GM21367 (cell line): ENCODE results near the gene STK31.
"Not testable (repeated sequence)": the region's sequence is repeated elsewhere in the genome, so short reads cannot be mapped to it uniquely, and the experiment has no call there.

Experiments
- ATAC-seq: cut with Tn5 transposase; IDR thresholded peaks from one replicate; pipeline ENCODE4 v1.9.1; 2021; ENCODE audit not compliant: unreplicated experiment

Gene STK31

DNA sequence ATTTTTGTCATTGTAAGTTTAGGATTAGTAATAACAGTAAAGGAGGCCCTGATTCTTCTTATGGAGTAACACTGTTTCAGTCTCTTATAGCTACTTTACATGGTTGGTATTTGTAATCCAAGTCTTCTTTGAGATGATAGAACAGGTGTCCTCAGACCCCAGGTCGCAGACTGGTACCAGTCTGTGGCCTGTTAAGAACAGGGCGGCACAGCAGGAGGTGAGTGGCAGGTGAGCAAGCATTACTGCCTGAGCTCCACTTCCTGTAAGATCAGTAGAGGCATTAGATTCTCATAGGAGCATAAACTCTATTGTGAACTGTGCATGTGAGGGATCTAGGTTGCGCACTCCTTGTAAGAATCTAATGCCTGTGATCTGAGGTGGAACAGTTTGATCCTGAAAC lies 77.3 kb downstream of the STK31 start:
- ATAC-seq, result no peak

DNA sequence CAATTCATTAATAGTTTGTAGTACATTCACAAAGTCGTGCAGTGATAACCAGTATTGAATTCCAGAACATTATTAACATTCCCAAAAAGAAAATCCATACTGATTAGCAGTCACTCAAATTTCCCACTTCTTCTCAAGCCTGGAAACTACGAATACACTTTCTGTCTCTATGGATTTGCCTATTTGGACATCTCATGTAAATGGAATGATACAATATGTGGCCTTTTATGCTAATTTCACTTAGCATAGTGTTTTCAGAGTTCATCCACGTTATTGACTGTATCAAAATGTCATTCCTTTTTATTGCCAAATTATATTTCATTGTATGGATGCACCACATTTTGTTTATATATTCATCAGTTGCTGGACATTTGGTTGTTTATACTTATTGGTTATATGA lies 78.8 kb downstream of the STK31 start:
- ATAC-seq, result no peak

DNA sequence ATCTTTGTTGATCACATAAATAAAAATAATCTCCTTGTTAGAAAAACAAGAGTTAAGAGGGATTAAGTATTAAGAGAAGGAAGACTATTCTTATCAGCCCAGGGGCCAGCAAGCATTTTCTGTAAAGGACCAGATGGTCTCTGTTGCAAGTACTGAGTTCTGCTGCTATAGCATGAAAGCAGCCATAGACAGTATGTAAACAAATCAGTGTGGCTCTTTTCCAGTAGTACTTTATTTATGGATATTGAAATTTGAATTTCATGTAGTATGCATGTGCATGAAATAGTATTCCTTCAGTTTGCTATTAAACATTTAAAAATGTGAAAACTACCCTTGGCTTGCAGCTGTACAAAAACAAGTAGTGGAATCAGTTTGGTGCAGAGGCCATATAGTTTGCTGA lies 81.7 kb downstream of the STK31 start:
- ATAC-seq, result no peak

DNA sequence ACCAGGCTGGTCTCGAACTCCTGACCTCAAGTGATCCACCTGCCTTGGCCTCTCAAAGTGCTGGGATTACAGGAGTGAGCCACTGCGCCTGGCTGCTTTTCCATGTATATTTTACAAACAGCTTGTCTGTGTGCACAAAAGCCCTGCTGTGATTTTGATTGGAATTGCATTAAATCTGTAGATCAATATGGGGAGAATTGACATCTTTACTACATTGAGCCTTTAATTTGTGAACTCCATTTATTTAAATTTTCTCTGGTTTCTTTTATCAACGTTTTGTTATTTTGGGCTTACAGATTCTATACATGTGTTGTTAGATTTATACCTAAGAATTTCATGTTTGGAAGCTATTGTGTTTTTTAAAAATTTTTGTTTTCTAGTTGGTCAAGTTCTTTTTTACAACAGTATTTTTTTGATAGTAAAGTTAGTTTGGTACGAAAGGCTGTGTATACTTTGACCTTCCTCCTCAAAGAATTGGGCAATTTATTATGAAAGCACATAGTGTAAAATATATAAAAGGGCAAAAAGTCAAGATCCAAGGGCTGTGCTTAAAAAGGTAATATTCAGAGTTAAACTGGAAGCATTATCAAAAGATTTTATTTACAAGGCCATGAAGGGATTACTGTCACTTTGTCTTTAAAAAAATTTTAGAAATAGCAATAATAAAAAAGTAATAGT lies 92.8 kb downstream of the STK31 start:
- no peak for ATAC-seq

DNA sequence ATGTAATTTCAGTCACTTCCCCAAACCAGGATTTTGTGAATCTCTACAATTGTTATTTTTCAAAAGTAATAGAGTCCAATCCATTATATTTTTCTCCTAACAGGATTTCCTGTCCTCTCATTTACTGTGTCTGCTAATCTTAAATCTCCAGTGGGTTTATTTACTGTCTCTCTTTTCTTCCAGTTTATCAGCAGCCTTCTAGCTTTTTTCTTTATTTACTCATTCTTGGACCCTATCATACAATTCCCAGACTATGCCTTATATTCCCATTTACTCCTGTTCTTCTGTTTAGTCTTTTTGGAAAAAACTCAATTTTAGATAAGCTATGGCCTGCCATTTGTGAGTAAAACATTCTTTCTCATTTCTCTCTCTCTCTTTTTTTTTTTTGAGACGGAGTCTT lies 94.7 kb downstream of the STK31 start:
- no peak for ATAC-seq

DNA sequence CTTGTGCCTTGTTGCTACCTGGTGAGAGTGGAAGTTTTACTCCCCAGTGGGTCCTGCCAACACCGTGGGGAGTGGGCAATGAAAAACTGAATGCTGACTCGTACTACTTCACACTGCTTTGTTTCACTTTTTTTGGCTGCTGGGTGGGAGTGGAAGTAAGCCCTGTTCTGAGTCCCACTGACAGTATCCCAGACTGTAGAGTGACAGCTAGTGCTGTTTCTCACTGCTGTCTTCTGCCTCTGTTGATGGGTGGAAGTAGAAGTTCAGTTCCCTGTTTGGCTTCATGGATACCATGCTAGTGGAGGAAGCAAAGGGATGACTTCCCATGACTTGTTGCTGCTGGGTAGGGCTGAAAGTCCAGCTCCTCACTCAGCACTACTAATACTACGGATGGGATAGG lies 98.4 kb downstream of the STK31 start:
- ATAC-seq, result no peak

DNA sequence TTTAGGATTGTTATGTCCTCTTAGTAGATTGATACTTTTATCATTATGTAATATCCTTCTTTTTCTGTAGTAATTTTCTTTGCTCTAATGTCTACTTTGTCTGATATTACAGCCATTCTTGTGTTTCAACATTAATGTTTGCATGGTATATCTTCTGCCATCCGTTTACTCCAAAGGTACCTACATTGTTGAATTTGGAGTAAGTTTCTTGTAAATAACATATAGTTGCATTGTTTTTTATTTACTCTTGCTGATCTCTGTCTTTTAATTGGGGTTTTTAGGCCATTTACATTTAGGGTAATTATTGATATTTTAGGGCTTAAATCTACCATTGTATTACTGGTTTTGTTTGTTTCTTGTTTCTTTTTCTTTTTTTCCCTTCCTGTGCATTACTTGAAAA lies 100.1 kb downstream of the STK31 start:
- ATAC-seq, result no peak

DNA sequence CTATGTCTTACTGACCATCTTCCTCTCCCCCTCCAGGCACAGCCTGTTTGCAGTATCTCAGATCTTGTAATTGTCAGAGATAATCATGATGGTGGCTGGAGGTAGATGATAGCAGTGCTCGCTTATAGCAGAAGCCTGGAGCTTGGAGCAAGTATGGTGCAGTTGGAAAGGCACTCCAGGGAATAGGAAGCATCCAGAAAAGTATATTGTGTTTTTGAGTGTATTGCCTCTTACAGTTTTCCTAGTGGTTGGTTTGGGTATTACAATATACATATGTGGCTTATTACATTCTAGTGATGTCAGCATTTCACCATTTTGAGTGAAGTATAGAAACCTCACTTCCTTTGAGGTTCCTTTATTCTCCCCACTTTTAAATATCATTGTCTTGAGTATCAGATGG lies 101.5 kb downstream of the STK31 start:
- ATAC-seq, result no peak

DNA sequence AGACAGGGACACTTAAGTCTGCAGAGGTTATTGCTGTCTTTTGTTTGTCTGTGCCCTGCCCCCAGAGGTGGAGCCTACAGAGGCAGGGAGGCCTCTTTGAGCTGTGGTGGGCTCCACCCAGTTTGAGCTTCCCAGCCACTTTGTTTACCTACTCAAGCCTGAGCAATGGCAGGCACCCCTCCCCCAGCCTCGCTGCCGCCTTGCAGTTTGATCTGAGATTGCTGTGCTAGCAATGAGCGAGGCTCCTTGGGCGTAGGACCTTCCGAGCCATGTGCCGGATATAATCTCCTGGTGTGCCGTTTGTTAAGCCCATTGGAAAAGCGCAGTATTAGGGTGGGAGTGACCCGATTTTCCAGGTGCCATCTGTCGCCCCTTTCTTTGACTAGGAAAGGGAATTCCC lies 118.1 kb downstream of the STK31 start:
- not testable (repeated sequence) for ATAC-seq

DNA sequence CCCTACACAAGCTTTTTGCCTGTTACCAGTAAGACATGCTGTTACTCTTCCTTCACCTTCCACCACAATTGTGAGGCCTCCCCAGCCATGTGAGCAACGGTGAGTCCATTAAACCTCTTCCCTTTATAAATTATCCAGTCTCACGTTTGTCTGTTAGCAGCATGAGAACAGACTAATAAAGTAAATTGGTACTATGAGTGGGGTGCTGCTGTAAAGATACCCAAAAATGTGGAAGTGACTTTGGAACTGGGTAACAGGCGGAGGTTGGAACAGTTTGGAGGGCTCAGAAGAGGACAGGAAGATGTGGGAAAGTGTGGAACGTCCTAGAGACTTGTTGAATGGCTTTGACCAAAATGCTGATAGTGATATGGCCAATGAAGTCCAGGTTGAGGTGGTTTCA lies 122.7 kb downstream of the STK31 start:
- not testable (repeated sequence) for ATAC-seq

DNA sequence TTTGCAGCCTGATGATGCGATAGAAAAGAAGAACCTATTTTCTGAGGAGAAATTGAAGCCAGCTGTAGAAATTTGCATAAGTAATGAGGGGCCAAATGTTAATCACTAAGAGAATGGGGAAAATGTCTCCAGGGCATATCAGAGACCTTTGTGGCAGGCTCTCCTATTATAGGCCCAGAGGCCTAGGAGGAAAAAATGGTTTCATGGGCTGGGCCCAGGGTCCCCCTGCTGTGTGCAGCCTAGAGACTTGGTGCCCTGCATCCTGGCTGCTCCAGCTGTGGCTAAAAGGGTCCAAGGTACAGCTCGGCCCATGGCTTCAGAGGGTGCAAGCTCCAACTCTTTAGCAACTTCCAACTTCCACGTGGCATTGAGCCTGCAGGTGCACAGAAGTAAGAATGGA lies 123.4 kb downstream of the STK31 start:
- no peak for ATAC-seq

DNA sequence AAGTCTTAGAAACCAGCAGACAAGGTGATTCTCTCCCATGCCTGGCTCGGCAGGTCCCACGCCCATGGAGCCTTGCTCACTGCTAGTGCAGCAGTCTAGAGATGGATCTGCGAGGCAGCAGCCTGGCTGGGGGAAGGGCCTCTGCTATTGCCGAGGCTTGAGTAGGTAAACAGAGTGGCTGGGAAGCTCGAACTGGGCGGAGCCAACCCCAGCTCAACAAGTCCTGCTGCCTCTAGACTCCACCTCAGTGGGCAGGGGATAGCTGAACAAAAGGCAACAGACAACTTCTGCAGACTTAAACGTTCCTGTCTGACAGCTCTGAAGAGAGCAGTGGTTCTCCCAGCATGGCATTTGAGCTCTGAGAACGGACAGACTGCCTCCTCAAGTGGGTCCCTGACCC lies 134.8 kb downstream of the STK31 start:
- not testable (repeated sequence) for ATAC-seq

DNA sequence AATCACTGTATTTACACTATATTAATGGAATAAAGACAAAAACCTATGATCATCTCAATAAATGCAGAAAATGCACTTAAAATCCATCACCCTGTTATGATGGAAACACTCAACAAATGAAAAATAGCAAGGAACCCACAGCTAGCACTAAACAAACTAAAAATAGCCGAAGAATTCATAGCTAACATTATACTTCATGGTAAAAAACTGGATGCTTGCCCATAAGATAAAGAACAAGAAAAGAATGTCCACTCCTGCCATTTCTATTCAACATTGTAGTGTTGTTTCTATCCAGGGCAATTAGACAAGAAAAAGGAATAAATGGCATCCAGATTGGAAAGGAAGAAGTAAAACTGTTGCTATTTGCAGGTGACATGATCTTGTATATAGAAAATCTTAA lies 142.1 kb downstream of the STK31 start:
- ATAC-seq, result no peak

DNA sequence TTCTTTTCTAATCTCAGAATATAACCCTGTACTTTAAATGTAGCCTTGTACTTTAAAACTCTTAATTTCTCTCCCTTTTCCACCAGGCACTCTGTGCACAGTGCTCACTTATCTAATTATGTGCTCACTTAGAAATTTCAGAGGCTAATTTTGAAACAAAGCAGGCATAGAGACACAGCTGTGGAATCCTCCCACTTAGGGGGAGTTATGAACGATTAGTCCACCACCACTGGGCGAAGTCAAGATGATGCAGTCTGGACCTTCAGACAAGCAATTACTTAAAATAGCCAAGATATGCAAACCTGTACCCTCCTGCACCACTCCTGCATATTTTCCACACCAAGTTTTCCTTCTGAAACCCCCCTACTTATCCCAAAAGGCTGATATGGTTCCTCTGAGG lies 143.0 kb downstream of the STK31 start:
- ATAC-seq, result no peak

DNA sequence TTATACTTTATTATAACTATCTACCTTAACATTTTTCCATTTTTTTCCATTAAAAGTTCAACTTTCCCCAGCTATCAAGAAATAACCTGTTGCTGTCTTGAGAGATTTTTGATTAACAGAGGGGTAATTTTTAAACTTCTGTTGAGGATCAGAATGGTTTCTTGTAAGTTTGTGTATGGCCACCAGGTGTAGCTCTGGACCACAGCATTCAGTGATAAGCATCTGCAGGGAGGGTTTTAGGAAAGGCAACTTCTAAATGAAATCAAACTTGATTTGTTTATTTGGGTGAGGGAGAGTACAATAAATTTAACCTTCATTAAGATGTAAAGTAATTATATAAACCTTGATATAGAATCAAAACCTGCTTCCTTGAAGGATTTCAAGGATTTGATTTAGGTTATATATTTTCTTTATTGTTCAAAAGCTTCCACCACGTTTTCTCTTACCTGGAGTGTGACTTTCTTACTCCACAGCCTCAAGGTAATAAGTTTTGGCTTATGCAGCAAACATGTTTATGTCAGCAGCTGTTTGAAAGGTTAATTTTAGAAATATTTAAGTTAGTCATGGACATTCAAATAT lies 153.3 kb downstream of the STK31 start:
- ATAC-seq, result no peak

DNA sequence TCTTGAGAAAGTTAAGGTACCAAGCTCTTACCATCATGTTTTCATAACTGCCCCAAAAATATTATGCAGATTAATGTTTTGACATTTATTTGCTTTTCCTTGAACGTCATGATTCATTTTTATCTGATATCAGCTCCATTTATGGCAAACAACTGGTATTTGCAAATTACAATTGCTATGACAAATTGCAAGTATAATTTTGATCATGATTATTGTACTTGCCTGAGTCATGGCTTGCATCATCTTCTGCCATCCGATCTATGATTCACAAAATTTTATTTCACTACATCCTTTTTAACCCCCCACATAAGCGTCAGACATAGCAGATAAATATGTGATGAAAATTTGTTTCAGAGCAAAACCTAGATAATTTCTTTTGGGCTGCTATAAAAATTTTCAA lies 155.0 kb downstream of the STK31 start:
- ATAC-seq, result no peak

DNA sequence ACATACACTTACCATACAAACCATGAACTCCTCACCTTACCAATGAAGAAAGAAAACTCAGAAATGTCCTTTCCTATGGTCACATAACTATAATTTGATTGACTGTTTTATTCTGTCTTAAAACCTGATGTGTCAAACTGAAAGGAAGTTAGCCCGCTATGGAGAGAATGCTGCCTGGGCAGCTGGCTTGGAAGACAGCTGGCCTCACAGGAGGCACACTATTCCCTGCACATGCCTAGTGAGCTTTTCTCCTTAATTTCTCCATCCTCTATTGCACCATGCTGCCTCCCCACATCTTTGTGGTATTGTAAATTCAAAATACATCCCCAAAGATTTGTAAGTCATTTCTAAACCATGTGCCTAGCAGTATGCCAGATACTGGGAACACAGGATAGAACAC lies 163.3 kb downstream of the STK31 start:
- ATAC-seq, result no peak

DNA sequence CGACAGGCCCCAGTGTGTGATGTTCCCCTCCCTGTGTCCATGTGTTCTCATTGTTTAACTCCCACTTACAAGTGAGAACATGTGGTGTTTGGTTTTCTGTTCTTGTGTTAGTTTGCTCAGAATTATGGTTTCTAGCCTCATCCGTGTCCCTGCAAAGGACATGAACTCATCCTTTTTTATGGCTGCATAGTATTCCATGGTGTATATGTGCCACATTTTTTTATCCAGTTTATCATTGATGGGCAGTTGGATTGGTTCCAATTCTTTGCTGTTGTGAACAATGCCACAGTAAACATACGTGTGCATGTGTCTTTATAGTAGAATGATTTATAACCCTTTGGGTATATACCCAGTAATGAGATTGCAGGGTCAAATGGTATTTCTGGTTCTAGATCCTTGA lies 166.5 kb downstream of the STK31 start:
- not testable (repeated sequence) for ATAC-seq
